ENCODE data around the gene ANK2.
"Not testable (repeated sequence)": the region's sequence is repeated elsewhere in the genome, so short reads cannot be mapped to it uniquely, and the experiment has no call there.

ANK2 gene

DNA sequence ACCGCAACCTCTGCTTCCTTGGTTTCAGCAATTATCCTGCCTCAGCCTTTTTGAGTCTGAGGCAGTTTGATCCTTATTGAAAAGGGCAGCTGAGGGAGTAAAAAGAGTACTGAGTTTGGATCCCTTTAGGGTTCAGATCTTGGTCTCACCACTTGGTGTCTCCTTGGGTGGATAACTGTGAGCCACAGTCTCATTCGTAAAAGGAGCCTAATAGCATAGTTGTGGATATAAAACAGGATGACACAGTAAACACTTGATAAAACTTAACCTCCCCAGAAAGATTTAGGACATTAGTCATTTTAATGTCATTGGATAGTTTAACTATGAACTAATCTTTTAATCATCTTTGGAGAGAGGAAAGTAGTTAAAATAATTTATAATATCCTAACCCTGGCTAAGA lies 173.0 kb downstream of the ANK2 start:
- no peak for DNase-seq

DNA sequence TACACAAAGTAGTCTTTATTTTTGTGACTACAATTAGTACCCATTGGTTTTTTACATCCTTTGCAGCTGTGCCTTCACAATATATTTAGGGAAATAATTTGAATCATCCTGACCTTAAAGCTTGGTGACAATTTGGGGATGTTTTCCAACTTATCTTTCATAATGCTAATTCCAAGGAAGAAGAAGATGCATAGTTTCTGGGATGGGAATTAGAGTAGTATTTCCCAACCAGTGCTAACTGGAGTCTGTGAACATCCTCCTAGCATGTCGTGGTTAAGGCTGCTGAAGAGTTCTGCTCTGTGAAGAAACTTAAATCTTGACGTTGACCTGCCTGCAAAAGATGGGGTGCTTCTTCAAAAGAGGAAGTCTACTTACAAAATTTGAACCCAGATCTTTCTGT lies 173.5 kb downstream of the ANK2 start:
- DNase-seq: no peak

DNA sequence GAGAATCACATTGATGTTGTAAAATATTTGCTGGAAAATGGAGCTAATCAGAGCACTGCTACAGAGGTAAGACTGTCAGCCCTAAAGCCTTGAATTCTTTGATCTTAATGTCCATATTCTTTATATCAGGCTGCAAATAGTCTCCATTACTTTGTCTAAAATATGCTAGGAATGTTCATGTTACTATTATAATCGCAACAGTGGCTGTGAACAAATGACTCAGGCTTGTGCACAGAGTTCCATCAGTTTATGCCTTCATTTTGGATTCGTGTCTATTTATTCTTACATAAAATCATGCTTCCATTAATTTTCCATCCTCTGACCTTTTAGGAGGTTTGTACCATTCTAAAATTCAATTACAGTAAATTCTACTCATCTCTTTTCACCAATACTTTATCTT lies 182.7 kb downstream of the ANK2 start:
- no peak for DNase-seq

DNA sequence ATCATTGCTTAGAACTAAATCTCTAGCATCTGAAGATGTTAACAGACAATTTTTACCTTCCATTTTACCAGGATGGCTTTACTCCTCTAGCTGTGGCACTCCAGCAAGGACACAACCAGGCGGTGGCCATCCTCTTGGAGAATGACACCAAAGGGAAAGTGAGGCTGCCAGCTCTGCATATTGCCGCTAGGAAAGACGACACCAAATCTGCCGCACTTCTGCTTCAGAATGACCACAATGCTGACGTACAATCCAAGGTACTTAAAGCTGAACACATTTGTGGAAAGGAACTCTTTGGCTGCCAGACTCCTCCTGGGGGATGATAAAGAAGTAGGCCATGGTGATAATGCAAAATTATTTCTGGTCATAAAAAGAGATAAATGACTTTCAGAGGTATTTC lies 187.5 kb downstream of the ANK2 start:
- no peak for DNase-seq

DNA sequence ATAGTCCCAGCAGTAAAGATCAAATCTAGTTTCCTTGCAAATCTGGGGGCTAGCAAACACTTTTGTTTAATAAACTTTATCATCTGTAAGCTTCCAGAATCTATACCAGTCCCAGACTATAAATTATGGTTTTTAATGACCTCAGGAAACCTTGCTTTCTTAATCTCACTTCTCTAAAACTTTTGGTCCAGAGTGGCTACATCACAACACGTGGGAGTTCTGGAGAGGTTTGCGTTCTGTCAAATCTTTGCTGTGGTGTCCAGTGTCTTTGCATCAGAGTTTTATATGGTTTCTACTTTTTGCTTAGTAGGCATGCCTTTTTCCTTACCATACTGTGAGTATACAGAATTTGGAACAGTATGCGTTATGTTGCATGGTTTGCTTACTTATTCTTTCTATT lies 193.9 kb downstream of the ANK2 start:
- DNase-seq: no peak

DNA sequence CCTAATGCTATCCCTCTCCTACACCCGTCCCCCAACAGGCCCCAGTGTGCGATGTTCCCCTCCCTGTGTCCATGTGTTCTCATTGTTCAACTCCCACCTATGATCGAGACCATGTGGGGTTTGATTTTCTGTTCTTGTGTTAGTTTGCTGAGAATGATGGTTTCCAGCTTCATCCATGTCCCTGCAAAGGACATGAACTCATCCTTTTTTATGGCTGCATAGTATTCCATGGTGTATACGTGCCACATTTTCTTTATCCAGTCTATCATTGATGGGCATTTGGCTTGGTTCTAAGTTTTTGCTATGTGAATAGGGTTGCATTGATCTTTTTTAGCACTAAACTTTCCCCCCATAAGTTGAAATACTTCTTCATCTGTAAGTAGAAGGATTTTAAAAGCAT lies 195.3 kb downstream of the ANK2 start:
- DNase-seq: not testable (repeated sequence)

DNA sequence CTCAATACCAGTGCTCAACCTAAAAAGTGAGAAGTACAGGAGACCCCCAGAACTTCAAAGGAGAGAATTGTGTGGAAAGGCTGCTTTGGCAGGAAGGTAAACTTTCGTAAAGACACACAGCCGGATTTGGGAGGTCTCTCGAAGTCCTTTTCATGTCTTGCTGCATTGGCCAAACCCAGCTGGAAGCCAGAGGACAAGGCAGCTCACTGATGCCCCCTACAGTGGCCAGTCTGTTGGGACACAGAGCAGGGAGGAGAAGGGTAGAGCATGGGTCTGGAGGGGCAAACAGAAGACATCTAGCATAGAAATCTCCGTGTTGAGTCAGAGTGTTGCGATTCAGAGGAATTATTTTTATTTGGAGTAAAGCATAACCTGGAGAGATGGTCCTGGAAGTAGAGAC lies 198.9 kb downstream of the ANK2 start:
- no peak for DNase-seq

DNA sequence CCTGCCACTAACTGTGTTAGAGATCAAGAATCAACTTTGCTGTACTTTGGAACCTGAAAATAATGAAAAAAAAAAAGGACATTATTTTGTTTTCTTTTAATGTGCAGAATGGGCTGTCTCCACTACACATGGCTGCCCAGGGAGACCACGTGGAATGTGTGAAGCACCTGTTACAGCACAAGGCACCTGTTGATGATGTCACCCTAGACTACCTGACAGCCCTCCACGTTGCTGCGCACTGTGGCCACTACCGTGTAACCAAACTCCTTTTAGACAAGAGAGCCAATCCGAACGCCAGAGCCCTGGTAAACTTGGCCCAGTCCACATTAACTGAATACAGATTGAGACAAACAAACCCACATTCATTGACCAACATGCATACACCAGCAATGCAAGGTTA lies 206.2 kb downstream of the ANK2 start:
- no peak for DNase-seq

DNA sequence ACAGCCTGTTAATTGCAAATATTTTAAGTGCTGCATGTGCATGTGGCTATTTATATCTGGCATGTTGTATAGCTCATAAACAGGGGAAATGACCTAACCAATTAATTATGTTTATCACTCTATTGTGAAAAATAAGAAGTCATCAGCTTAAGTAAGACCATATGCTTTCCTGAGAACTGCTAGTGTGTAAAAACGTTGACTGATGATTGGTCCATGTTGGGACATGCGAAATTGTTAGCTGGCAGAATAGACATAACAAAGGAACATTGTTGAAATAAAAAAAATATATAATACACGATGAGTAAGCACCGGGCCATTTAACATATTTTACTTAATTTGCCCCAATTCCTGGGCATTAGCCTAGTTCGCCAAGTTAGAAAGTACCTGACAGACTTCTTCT lies 207.5 kb downstream of the ANK2 start:
- no peak for DNase-seq

DNA sequence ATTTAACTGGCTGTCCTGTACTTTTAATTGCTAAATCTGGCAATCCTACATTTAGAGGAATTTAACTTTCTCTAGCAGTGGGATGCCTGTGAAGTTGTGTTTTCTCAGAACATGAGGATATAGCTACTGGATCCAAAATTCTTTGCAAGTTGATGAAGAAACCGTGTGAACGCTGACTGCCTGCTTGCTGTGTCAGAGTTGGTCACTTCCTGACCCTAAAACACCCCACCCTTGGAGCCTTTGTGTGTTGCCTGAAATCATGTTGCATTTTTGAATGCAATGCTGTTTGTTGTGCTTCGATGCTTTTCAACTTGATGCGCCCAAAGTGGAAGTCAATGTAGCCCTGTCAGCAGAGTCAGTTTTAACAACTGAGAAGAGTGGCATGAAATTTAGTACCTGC lies 211.2 kb downstream of the ANK2 start:
- DNase-seq: no peak

DNA sequence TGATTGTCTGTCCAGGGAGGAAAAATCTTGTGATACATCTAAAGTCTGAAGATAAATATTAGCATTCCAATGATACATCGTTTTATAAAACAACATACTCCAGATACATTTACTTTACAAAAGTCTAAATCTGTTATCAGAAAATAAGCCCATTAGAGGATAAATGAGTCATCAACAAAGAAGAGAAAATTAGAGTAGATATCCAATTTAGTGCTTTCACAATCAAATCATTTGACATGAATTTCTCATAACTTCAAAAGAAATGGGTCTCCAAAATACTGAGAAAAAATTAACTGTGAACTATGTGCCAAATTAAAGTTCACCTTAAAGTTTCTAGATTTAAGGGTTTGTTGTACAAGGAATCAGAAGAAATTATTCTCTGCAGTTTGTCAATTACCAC lies 213.8 kb downstream of the ANK2 start:
- no peak for DNase-seq

DNA sequence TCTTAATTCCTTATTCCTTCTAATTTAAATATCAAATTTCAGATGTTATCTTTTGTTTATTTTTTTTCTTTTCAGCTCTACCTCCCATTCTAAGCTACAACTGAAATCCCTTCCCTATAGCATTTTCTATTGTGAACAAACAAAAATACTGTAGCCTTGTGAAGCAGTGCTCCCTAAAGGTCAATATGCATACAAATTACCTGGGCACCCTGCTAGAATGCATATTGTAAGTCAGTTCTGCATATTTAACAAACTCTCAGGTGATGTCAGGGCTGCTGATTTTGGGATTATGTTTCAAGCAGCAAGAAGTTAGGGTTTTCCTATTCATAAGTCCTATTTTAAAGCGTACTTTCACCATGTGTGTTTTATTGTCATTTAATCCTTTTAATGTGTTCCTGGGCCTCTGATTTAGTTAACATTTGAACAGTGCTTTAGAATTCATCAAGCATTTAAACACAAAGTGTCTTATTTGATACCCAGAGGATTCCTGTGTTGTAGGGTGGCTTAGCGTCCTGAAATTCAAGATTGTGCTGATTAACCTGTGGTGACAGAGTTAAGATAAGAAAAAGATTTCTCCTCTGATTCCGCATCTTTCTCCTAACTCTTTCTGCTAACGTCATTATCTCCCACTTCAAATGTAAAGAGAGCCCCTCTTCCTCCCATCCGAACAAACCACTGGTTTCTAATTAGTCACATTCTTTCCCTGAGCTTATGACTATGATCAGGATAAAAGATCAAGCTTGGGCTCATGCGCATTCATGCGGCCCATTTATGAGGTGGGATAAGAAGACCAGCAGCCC lies 221.3 kb downstream of the ANK2 start:
- no peak for DNase-seq

DNA sequence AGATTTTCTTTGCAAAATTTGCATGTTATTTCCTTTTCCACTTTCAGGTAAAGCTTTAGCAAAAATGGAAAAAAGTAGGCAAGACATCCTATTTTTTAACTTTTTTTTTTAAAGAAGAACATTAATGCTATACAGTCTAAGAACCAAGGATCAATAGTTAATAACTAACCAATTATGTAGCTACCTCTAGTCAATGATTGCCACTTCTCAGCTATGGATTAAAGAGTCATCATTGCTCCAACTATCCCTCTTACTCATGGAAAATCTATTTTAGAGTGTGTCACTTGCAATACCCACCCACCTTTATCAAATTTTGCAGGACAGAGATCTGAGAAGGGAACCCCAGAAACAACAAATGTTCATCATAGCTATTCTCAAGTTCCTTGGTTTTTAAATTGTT lies 223.1 kb downstream of the ANK2 start:
- no peak for DNase-seq

DNA sequence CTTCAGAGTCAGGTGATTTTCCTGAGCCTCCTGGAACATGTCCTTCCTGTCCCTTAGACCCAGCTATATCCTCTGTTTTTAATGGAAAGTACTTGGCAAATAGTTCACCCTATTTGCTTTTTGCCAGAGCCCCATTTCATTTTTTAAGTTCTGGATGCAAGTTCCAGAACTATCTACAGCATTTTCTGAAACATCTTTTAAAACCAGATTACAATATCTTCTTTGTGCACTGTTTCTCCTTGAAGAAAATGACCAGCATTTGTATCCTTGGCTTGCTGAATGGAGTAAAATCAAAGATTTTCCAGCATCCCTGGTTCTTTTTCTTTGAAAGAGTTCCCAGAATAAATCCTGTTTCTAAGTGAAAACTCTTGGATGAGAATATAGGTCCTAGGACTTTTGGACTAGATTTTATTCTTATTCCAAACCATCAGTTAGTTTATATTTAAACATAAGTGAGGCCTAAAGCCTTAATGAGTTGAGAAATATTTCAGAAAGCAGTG lies 224.3 kb downstream of the ANK2 start:
- no peak for DNase-seq

DNA sequence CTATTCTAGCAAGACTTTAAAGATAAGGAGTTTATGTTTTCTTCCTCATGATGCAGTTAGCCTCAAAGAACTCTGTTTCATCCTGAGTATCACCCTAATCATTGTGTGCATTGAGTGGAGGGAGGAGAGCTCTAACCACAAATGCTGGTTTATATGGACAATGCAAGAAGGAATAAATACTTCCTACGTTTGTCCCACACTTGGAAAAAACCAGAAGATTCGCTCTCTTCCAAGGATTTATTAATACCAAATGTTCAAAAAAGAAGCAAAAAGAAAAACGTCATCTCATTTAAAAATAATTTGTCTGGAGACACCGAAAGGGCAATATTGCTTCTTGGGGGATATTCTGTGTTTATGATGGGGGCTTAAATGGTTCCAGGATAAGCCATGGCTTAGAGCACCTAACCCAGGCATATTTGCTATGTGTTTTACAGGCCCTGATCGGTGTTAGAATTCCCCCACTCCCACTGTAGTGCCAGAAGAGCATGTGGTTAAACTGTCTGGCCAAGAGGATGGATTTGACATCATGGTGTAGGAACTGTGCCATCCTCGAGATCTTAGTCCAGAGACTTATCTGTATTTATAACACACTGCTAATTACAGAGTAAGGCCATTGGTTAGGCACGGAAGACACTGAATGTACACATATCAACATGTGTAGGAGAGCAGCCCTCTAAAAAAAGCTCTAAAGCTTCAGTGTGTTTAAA lies 227.2 kb downstream of the ANK2 start:
- no peak for DNase-seq

DNA sequence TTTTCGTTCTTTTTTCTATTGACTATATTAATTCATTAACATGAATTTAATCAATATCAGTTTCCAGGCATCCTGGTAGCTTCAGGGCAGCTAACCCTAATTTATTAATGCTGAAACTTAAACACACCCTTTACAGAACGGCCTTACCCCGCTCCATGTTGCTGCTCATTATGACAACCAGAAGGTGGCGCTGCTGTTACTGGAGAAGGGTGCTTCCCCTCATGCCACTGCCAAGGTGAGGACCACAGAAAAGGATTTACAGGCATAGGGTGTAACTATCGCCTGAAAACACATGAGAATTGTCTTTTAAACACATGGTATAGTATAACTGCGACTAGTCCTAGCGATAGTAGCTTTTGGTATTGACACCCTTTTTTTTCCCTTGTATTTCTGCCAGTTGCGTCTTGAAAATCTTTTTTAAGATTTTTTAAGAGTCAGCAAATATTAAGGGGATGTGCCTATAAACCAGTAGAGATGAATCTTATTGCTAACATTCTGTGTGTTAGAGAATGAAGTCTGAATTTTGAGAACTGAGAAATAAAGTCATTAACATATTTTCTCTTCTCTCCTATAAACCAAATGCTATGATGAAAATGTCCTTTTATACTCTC lies 229.0 kb downstream of the ANK2 start:
- peak; percentile 18 for DNase-seq

DNA sequence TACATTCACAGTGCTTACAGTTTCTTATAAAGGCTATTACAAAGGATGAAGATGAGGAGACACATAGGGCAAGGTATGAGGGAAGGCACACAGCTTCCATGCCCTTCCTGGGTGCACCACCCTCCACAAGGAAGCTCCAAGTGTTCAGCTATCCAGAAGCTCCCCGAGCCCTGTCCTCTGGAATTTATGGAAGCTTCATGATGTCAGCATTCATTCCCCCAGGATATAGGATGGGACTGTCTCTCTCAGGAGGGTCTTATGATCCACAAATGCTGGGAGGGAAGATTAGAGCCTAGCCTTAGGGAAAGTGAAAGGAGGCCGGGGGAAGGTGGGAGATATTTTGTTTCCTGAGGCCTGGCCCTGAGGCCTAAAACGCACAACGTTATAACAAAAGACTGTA lies 236.0 kb downstream of the ANK2 start:
- no peak for DNase-seq

DNA sequence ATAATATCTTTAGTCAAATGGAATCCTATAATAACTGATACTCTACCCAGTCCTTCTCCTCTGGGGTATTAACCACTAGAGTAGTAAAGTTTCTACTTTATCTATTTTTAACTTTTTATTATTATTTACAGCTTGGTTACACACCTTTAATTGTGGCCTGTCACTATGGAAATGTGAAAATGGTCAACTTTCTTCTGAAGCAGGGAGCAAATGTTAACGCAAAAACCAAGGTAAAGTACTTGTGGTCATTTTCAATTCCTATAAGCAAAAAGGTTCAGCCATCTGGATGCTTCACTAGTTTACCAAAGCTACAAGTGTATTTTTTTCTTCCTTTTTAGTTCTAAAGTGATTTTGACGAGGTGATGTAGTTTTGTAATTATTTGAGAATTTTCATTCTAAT lies 238.8 kb downstream of the ANK2 start:
- no peak for DNase-seq

DNA sequence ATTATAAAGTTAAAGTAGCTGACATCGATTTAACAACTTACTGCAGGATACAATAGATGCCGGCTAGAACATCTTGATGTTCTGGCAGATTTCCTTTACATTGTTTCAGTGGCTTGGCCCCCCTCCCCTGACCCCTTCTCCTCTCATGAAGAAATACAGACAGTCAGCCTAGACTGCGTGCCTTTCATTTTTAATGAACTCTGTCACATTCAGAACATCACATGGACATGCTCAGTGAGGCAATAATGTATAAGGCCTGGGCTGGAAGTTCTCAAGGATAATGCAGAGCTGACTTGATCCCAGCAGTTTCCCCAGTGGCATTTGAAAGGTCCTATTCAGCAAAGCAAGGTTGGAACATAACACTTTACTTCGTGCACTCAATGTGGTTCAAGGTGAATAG lies 239.2 kb downstream of the ANK2 start:
- no peak for DNase-seq

DNA sequence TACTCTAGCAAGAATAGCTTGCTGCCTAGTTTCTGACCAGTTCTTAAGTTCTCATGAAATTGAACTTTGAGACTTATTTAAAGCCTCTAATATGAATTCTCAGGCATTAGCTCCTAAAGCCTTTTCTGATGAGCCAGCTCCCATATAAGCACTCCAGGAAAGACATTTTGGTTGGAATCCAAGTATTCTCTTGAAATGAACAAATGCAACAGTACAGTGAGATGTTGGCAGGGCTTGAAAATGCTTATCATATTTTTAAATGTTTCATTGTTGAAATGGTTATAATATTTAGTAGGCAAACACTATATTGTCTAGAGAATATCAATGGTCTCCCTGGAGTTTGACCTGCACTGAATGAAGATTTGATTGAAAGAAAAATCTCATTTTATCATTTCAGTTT lies 240.3 kb downstream of the ANK2 start:
- no peak for DNase-seq

DNA sequence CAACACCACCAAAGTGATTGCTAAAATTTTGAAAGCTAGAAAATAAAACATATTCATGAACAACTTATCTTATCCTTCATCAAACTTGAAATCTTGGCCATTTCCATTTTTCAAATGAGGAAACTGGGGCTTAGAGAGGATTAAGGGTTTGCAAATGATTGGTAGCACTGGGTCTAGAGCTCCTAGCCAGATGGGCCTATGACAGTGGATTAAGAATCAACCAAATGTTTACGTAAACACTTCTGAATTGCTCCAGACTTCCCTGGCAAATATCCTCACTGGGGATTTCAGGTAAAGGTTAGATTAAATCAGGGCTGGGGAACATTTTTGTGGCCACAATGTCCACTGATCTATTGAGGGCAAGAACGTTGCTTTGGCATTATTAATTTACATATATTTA lies 241.2 kb downstream of the ANK2 start:
- DNase-seq: no peak

DNA sequence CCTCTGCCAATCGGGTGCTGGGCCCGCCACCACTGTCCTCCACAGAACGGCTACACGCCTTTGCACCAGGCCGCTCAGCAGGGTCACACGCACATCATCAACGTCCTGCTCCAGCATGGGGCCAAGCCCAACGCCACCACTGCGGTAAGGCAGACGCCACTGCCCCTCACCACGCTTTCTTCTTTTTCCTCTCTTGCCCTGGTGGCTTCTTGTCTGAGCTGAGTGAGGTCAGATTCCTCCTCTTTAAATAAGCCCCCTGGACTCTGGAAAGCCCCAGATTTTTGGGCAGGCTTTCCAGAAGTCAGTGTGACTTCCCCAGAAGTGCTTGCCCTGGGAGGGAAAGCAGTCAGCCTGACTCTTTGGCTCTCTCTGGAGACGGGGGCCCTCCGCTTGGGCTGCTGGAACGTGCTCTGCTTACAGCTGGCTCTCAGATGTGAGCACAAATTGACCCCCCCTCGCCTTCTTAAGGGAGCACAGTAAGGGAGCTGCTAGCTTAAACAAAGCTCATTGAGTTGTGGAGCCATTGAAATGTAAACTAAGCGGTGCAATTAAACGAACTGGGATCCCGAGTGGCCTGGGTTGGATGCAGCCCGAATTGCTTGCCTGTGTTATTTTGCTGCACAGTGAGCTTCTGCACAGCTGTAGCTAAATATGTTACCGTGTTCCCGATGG lies 243.1 kb downstream of the ANK2 start:
- peak; percentile 2 for DNase-seq

DNA sequence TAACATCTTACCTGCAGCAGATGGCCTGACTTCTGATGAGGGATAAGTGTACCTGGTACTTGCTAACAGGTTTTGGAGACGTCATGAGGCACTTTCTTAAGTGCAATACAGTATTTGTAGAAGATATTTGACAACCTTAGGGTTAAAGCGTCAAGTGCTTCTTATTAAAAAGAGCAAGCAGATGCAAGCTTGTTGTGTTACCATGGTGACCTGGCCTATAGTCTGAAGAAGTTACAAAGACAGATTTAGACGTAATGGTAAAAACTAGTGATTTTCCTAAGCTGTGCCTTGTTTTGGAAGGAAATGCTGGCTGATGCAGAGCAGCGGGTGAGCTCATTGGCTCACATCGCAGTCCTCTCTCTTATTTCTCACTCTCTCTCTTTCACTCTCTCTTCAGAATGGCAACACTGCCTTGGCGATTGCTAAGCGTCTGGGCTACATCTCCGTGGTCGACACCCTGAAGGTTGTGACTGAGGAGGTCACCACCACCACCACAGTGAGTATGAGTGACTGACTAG lies 243.6 kb downstream of the ANK2 start:
- DNase-seq: no peak
